PC-3 (cell line): ENCODE measurements around the gene SSR2. TPM values are rescaled to one million over a fixed set of nuclear protein-coding genes. Genes with fewer than 3 reads are reported as not detected.

Experiments
- ATAC-seq: fragments of 200-7000 bp; cut with Tn5 transposase; 2 replicates; pipeline ENCODE4 v1.9.1; 2020; ENCODE audit warnings: mild to moderate bottlenecking, moderate library complexity
- BruUV-seq: library from RNA; stranded (reverse); fragments of 400-500 nt; replicated peaks from 2 replicates; lab custom pipeline; 2021; lab: Mats Ljungman, UMichigan
- CTCF ChIA-PET: fragments of 300-600 bp; sonication (Branson Sonifier 250); formaldehyde crosslinking; loops from one replicate; lab custom pipeline; 2022; ENCODE audit warnings: antibody characterized with exemption; lab: Charles Lee
- POLR2A ChIA-PET: fragments of 300-600 bp; sonication (Branson Sonifier 250); formaldehyde crosslinking; loops from one replicate; lab custom pipeline; 2022; ENCODE audit warnings: antibody characterized with exemption; ENCODE audit not compliant: unreplicated experiment; lab: Charles Lee
- DNase-seq: peaks from one replicate; pipeline ENCODE4 v3.0.0-alpha.2; 2015
- H2AFZ ChIP-seq: fragments of 300-600 bp; sonication (generic); 2 replicates; pipeline ENCODE4 v1.6.0; 2016; ENCODE audit warnings: antibody characterized with exemption, low read length
- H3F3A ChIP-seq: fragments of 300-600 bp; sonication (generic); one replicate; pipeline ENCODE4 v1.6.0; 2017; ENCODE audit warnings: antibody characterized with exemption, low read length, control low read depth, mild to moderate bottlenecking; ENCODE audit not compliant: unreplicated experiment
- H3K27ac ChIP-seq: fragments of 300-600 bp; sonication (generic); 2 replicates; pipeline ENCODE4 v1.5.1; 2016; ENCODE audit warnings: mild to moderate bottlenecking, low read length
- H3K27me3 ChIP-seq: fragments of 300-600 bp; sonication (generic); 2 replicates; pipeline ENCODE4 v1.6.1; 2016; ENCODE audit warnings: low read length, mixed read lengths
- H3K36me3 ChIP-seq: fragments of 300-600 bp; sonication (generic); 2 replicates; pipeline ENCODE4 v1.6.1; 2016; ENCODE audit warnings: low read depth, mixed run types, low read length, mixed read lengths
- H3K4me1 ChIP-seq: fragments of 300-600 bp; sonication (generic); 2 replicates; pipeline ENCODE4 v1.5.1; 2016; ENCODE audit warnings: low read length; ENCODE audit not compliant: insufficient read depth
- H3K4me2 ChIP-seq: fragments of 300-600 bp; sonication (generic); 2 replicates; pipeline ENCODE4 v1.6.0; 2016; ENCODE audit warnings: low read length
- H3K4me3 ChIP-seq: fragments of 300-600 bp; sonication (generic); 2 replicates; pipeline ENCODE4 v1.5.1; 2016; ENCODE audit warnings: mild to moderate bottlenecking, low read length, mixed read lengths
- H3K79me2 ChIP-seq: fragments of 300-600 bp; sonication (generic); 2 replicates; pipeline ENCODE4 v1.6.1; 2017; ENCODE audit warnings: low read length, mixed read lengths
- H3K9ac ChIP-seq: fragments of 300-600 bp; sonication (generic); 2 replicates; pipeline ENCODE4 v1.6.0; 2016; ENCODE audit warnings: mild to moderate bottlenecking, low read length
- H3K9me2 ChIP-seq: fragments of 300-600 bp; sonication (generic); replicated peaks from 2 replicates; pipeline ENCODE4 v1.6.1; 2016; ENCODE audit warnings: mixed run types, low read length, mixed read lengths
- H3K9me3 ChIP-seq: fragments of 300-600 bp; sonication (generic); 2 replicates; pipeline ENCODE4 v1.6.1; 2016; ENCODE audit warnings: low read length, mixed read lengths
- H4K20me1 ChIP-seq: fragments of 300-600 bp; sonication (generic); 2 replicates; pipeline ENCODE4 v1.6.1; 2016; ENCODE audit warnings: low read length, mixed read lengths
- EZH2 ChIP-seq: fragments of 300-600 bp; sonication (generic); IDR thresholded peaks from one replicate; pipeline ENCODE4 v1.6.1; 2017; ENCODE audit warnings: antibody characterized with exemption, mild to moderate bottlenecking, low read length; ENCODE audit not compliant: unreplicated experiment
- EZH2phosphoT487 ChIP-seq: fragments of 300-600 bp; sonication (generic); IDR thresholded peaks from 2 replicates; pipeline ENCODE4 v1.6.1; 2018; ENCODE audit warnings: mild to moderate bottlenecking, antibody characterized with exemption, low read length, borderline replicate concordance
- intact Hi-C: fragments of 100-400 bp; cut with micrococcal nuclease; formaldehyde crosslinking; loops from 2 replicates; pipeline ENCODE4 v1.9.0; 2023
- total RNA-seq: library from RNA; depleted of rRNA; stranded (reverse); fragments of >200 nt; gene quantifications from 2 replicates; pipeline ENCODE4 v1.2.3, GENCODE V29; 2014
- TF ChIP-seq, protein P1 (sequence below): fragments of 300-600 bp; sonication (generic); conservative IDR thresholded peaks from 2 replicates; pipeline ENCODE4 v1.5.1; 2017; ENCODE audit warnings: antibody characterized with exemption, low read depth, mild to moderate bottlenecking, low read length

SSR2 gene
- total RNA-seq, 1 experiment from 2014 or later = 293 TPM

DNA sequence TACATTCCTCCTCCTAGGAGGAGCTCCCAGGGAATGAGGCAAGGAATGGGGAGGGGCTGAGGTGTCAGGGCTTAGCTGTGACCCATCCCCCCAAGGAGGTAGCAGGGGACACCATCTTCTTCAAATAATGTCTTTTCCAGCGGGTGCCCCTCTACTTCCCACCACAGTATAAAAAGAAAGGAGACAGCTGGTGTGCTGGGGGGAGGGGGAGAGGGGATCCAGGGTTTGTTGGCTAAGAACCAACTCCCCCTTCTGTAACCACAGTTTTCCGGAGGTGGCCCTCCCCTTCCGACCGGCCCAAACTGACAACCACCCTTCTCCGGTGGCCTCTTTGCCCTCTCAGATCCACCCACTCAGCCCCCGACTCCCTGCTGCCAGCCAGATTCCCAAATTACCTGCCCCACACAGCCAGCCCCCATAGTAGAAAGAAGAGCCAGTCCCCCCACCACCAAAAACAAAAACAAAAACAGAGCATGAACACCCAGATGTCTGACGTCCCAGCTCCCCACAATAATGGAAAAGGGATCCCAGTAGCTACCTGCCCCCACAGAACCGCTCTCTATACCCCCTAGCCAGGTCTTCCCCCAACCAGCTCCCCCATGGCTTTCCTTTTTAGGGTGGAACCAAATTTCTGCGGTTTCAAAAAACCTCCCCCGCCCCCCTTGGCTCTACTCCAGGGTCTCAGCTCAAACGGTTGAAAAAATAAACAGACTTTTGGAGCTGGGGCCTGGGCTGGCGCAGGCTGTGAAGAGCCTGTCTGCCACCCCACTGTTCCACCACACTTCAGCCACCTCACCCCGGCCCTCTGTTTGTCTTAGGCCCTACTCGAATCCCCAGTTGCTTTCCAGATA, 44.5 kb downstream of the SSR2 start:
- H3K9me3 ChIP-seq = no peaks in the 10 kb centered on the region
- intact Hi-C loops = loop anchor here (5.0 kb wide), 1 partner anchor 146 kb away; no protein-coding TSS in a partner anchor

DNA sequence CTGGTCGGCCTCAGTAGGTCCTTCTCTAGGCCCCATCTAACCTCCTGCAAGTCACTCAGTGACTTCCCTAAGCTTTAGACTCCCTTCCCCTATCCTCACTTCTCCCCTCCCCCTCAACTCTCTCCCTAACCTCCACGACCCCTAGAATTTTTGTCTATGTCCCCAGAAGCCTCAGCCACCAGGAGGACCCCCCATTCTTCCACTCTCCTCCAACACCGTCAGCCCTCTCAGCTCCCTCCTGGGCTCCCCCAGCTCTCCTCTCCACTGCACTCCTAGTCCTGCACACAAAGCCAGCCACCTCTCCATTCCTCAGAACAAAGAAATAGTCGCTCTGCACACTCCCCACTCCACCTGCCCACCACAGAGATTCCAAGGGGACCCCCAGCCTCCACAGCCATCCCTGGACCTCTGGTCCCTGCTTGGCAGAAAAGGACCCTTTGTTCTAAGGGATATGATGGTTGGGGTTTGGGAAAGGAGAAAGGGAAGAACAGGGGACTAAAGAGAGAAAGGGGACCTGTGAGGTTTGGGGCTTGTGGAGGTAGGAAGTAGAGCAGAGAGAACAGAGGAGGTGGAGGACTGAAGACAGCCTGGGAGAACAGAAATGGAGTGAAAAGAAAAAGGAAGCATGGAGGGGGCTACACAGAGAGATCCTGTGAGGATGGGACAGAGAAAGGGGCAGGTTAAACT, 45.2 kb downstream of the SSR2 start:
- intact Hi-C loops = loop anchor here (5.0 kb wide), 1 partner anchor 147 kb away; no protein-coding TSS in a partner anchor

More for the DNA sequence above, 44.5 kb downstream of the SSR2 start:
- Histone ChIP-seq H3K4me3 (peak overlapping the region; percentile 97), H4K20me1 (peaks cover 20% of the 10 kb centered on the region), H3K27ac (peak overlapping the region; percentile 57), H3K36me3 (no peaks in the 10 kb centered on the region), H3K4me1 (peaks cover 45% of the 10 kb centered on the region), H3K79me2 (peaks cover 80% of the 10 kb centered on the region), H3K9me2 (no peaks in the 10 kb centered on the region), H3K9ac (peak overlapping the region; percentile 92), H3K4me2 (peak overlapping the region; percentile 90), H2AFZ (no peak overlapping the region), H3K27me3 (no peaks in the 10 kb centered on the region), H3F3A (no peaks in the 10 kb centered on the region)
- ChIA-PET POLR2A (interaction anchor here (0.6 to 0.9 kb wide), 7 partner anchors 13 to 296 kb away, joined by 3 to 8 read pairs (median 4); partner anchors contain the start of gene PMF1), CTCF (interaction anchor here (0.6 to 2.4 kb wide), 3 partner anchors 14 to 120 kb away, joined by 3 to 8 read pairs (median 4); no protein-coding TSS in a partner anchor)
- DNase-seq (peak; percentile 70), ATAC-seq (peak; percentile 28)
- BruUV-seq = no TSS peak
- TF ChIP-seq EZH2 = no peak
- no peak for TF ChIP-seq EZH2phosphoT487
- TF ChIP-seq, protein P1, sequence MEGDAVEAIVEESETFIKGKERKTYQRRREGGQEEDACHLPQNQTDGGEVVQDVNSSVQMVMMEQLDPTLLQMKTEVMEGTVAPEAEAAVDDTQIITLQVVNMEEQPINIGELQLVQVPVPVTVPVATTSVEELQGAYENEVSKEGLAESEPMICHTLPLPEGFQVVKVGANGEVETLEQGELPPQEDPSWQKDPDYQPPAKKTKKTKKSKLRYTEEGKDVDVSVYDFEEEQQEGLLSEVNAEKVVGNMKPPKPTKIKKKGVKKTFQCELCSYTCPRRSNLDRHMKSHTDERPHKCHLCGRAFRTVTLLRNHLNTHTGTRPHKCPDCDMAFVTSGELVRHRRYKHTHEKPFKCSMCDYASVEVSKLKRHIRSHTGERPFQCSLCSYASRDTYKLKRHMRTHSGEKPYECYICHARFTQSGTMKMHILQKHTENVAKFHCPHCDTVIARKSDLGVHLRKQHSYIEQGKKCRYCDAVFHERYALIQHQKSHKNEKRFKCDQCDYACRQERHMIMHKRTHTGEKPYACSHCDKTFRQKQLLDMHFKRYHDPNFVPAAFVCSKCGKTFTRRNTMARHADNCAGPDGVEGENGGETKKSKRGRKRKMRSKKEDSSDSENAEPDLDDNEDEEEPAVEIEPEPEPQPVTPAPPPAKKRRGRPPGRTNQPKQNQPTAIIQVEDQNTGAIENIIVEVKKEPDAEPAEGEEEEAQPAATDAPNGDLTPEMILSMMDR = no peak

More for the DNA sequence above, 45.2 kb downstream of the SSR2 start:
- ChIA-PET POLR2A (interaction anchor here (0.6 to 0.9 kb wide), 5 partner anchors 13 to 238 kb away, joined by 3 to 6 read pairs (median 4); partner anchors contain the start of gene PMF1), CTCF (interaction anchor here (0.6 to 1.3 kb wide), 2 partner anchors 13 to 35 kb away, joined by 4 to 5 read pairs; no protein-coding TSS in a partner anchor)
- Histone ChIP-seq H3K79me2 (peaks cover 87% of the 10 kb centered on the region), H3K36me3 (no peaks in the 10 kb centered on the region), H3K9me2 (no peaks in the 10 kb centered on the region), H3K27me3 (no peaks in the 10 kb centered on the region), H3K4me3 (peak overlapping the region; percentile 97), H2AFZ (no peak overlapping the region), H3K9me3 (no peaks in the 10 kb centered on the region), H3K9ac (no peak overlapping the region), H3K4me1 (peaks cover 53% of the 10 kb centered on the region), H4K20me1 (peaks cover 20% of the 10 kb centered on the region), H3K27ac (peak overlapping the region; percentile 2; the same call in 1 of the 2 replicates), H3K4me2 (peak overlapping the region; percentile 90), H3F3A (no peaks in the 10 kb centered on the region)
- no TSS peak for BruUV-seq
- ATAC-seq (no peak), DNase-seq (no peak)
- TF ChIP-seq EZH2phosphoT487 (no peak), EZH2 (no peak)
- TF ChIP-seq, protein P1 = no peak
